GM21825 (cell line): ENCODE results near the gene METTL25B.
A peak's percentile ranks its signal among the peaks of the same experiment; 100 is the strongest.

Source experiments
- ATAC-seq: cut with Tn5 transposase; IDR thresholded peaks from one replicate; pipeline ENCODE4 v1.9.1; 2021; ENCODE audit warnings: mild to moderate bottlenecking, moderate library complexity; ENCODE audit not compliant: unreplicated experiment

The METTL25B gene

DNA sequence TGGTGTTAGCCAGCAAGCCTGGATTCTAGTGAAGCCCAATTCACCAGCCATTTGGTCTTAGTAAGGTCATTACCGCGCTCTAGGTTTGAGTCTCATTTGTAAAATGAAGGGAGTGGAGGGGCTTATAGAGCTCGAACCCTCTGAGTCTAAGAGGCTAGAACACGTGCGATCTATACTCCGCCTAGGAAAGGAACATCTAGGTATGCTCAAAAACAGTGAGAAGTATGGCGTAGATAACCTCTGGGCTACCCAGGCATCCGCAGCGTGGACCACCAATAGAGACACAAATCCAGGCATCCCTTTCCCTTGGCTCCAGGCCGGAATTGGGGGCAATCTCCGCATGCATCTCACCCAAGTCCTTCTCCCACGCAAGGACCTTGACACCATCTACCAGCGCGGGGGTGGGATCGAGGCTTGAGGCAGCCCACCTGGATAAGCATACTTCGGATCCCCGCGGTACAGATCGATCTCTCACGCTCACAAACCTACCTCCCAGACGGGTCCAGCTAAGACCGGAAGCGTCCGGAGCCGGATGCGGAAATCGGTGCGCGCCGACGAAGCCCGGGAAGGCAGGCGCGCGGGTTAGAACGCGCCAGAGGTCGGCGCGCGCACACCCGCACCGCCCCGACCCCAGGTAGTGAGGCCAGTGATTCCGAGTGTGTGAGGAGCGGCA is at the start of gene METTL25B:
Gene METTL25B, plus strand, starts transcription at position 544 of the 673 bp plus-strand sequence. CDS start 636 bp downstream, outside the sequence.
- peak; percentile 49 for ATAC-seq

DNA sequence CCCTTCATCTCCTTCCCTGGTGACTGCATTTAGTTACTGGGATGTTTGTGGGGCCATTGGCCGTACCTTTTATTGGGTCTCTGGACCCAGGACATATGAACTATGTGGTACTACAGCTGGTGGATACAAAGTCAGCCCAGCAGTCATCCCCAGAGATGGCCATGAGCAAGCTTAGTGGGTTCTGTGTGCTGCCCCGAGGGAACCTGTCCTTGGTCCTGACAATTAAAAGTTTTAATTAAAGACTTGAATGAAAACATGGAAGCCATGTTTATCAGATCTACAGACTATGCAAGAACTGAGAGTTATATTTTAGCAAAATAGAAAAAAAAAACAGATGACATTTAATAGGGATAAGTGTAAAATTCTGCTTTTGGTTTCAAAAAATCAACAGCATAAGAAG is 48.2 kb upstream of the METTL25B start:
- ATAC-seq, result no peak

DNA sequence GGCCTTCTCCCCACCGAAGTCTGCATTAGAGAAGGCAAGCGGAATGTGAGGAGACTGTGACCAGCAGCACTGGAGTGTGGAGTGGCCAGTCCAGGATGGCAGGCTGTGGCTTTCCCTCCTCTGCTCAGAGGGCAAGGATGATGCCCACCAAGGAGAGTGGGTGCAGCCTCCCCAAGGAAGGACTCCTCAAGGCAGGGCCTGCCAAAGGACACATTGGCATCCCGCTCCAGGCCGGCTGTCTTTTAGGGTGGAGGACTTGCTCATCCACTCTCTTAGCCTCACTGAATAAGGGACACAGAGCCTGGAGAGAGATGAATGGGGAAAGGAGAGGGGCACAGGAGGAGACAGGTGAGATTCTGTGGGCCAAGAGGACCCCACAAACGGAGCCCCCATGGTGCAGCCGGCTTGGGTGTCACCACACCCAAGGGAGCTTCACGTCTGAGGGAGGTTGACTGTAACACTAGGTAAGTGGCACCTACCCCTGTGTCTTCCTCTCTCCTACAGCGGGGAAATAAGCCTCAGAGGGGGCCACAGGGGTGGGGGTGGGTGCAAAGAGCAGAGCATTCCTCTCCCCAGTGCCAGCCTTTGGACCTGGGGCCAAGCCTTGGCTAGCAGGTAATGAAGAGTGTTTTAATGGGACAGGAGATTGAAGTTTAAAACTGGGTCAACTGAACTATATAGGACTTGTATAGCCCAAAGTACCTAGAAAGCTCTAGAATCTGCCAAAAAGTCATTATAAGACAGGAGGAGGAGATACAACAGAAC is 46.9 kb upstream of the METTL25B start:
- no peak for ATAC-seq

DNA sequence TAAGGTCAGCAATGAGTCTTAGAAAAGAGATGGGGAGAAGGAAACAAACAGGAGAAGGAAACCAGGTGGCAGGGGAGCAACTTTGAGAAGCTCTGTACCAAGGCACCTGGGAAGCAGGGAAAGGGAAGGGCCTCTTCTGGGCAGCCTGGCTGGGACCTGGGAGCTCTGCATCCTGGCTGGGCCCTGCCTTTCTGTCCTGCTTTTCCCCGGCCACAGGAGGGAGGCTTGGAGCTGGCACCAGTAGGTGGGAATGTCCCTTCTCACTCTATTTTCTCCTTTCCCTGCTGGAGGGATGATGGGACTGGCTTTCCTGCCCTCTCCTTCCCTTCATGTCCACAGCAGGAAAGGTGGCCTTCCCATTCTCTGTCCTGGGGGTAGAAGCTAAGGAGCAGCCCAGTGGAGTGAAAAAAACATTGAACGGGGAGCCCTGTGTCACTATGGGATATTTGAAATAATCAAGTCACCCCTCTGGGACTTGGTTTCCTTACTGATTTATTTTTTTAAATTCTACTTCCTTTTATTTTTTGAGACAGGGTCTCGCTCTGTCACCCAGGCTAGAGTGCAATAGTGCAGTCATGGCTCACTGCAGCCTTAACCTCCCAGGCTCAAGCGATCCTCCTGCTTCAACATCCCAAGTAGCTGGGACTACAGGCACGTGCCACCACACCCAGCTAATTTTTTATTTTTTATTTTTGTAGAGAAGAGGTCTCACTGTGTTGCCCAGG is 45.9 kb upstream of the METTL25B start:
- no peak for ATAC-seq

DNA sequence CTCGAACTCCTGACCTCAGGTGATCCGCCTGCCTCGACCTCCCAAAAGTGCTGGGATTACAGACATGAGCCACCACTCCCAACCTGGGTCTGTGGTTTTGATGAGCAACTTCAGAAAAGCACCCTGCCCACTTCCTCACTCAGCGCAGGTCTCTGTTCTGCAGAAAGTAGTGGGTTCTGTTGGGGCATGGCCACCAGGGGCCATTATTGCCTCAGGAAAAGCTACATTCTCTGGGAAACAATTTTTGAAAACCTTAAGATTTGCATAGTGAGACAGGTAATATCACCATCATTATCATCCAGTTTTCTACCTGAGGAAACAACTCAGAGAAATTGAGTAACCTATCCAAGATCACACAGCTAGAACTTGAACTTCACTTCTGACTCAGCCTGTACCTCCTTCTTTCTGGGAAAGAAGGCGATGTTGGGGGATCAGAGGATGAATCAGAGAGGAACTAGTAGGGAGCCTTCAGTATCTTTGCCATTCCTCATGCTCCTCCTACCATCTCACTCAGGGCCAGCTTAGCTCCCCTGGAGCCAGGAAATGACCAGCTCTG is 44.0 kb upstream of the METTL25B start:
- no peak for ATAC-seq

GRCh38 chr1:156689035-156689952 is 39.0 kb upstream of the METTL25B start:
- ATAC-seq, result peak; percentile 74

DNA sequence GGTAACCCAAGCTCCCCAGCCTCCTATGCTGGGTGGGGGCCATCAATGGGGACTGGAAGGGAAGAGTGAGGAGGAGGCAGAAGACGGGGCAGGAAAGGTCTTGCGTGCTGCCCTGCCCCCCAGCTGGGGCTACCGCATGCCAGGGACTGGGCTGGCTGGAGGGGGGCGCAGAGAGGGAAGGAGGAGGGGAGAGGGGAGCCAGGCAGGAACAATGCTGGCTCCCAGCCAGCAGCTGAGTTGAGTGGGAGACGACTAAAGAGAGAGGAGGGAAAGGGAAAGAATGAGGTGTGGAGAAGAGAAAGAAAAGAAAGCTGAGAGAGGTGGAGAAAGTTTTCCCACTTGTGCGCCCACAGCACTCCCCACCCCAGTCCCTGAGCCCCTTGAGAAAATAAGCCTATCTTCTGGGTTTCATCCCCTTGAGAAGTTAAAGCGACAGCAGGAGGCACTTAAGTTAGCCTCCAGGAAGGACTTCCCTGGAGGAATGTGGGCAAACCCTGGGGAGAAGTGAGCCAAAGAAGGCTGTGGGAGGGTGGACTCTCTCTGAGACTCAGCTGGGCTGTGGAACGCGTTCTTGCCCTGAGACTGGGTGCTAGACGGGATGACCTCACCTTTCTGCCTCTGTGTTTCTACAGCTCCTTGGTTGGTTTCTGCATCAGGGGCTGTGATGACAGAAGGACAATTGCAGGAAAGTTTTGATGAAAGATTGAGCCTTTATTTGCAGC is 38.2 kb upstream of the METTL25B start:
- ATAC-seq, result no peak

DNA sequence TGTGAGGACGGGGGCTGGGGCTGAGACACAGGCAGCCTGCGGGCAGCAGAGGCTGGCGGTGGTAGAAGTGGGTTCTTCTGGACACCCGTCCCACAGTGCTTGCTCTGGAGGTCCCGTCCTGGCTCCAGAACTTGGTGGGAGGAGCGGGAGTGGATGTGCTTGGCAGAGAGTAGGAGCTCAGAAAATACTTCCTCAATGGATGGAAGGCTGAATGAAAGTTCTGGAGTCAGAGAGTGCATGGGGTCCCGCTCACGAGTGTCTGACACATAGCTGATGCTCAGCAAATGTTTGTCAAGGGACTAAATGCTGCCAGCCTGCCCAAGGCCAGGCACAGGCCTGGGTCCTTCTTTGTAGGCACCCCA is 37.6 kb upstream of the METTL25B start:
- ATAC-seq, result no peak

- no peak for ATAC-seq
Observed at GRCh38 chr1:156691191-156691590, 37.1 kb upstream of the METTL25B start.

DNA sequence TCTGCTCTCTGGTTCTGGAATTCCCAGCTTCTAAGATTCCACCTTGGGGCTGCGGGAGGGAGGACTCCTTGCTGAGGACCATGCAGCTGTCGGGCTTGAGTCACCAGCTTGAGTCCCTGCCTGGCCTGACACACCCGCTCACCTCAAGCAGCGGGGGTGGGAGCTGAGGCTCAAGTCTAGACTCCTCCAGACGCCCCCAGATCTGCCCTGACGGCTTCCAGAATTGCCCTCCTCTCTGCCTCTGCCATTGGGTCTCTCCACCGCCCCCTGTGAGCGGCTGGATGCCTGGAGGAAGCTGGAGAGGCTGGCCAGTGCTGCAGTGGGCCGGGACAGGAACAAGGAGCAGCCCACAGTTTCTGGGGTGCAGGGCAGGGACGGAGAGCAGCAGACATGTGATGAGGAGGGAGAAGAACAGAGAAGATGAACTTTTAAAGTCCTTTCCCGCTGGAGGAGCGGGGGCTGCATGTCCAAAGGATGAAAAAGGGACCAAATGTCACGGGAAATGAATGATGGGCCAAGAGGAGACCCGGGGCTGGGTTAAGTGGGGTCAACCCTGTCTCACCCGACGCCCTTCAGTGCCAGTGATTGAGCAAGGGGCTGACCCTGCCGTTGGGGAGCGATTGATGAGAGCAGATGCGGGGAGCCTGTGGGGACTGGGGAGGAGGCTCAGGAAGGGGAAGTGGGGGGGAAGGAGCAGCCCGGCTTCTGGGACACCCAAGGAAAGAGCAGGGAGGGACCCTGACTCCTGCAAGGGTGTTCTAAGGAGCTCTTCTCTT is 36.4 kb upstream of the METTL25B start:
- no peak for ATAC-seq

- ATAC-seq, result no peak
Observed at GRCh38 chr1:156692441-156692924, 35.8 kb upstream of the METTL25B start.

DNA sequence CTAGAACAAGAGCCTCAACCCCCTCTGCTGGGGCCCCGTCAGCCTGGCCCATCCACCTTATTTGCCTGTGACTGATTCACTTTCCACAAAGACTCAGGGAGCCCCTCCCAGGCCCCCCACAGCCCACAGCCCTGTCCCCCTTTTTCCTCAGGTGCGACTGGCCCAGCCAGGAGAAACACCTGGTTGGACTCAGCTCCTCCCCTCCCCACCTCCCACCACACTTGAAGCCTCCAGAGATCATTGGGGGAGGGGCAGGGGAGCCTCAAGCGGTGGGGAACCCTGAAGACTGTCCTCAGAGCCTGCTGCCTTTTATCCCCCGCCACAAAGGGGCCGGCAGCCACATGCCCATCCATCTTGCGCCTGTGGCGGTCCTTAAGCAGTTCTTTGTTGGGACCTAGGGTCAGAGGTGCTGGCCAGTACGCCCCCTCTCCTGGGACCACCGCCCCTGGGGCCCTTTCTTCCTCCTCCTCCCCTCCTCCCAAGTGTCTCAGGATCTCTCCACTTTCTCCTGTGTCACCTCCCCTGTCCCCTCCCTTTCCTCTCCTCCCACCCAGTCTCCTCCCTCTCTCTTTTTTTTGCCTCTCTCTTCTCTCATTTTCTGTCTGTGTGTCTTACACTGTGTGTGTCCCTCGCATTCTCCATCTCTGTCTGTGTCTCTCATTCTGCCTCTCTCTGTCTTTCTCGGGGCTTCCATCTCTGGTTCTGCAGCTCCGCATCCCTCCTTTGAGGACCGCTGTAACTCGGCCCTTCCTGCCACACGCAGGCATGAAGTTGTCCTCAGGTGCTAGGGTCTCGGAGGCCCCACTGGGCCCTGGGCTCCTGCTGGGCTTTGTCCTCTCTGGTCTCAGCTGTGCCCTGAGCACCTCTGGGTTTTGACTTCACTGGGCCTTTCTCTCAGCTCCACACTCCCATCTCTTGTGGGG is 35.1 kb upstream of the METTL25B start:
- no peak for ATAC-seq

DNA sequence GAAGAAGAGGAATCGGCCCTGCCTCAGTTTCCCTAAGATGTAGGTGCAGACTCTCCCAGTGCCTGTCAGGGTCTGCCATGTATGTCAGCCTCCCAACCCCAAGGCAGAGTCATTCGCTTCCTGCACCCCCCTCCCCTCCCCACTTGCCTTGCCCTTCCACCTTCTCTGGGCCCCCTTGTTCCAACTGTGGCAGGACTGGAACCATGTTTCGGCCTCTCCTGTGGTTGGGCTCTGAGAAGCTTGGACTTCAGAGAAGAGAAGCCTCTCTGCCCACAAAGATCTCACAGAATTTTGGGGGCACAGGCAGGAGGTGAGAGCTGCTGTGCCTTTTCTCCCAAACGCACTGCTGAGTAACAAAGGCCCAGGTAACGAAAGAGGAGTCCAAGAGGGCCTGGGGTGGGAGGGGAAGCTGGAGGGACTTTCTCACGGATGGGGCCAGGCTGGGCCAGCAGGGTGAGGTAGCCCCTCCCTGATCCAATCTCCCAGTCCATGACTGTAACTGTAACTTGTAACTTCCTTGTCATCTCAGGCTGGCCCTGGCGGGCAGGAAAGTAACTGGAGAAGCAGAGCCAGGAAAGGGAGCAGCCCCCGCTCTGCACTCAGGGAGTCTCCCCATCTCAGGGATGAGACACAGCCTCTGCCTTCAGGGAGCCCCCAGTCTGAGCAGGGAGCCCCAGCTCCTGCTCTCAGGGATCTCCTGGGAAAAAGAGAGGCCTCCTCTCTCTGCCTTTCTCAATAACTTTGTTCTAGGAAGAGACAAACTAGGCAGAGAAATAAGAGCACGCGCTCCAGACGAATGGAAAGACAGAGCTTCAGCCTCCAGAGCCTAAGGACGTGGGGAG is 34.2 kb upstream of the METTL25B start:
- no peak for ATAC-seq

- ATAC-seq, result no peak
Observed at GRCh38 chr1:156694690-156694962, 33.6 kb upstream of the METTL25B start.

DNA sequence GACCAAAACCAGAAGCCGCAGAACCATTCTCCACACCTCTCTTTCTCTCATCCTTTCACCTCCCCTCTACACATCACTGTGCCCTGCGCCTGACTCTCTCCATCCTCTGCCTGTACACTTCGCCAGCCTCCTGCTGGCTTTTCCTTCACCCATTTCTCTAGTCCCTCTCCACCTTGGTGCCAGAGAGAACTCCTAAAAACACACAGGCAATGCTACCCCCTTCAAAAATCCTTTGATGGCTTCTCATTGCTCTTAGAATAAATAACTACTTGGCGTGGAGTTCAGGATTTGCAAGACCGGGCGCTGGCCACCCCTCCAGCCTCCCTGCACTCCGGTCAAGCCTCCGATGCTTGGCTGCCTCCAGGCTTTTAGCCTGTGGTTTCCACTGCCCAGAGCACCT is 31.5 kb upstream of the METTL25B start:
- no peak for ATAC-seq

DNA sequence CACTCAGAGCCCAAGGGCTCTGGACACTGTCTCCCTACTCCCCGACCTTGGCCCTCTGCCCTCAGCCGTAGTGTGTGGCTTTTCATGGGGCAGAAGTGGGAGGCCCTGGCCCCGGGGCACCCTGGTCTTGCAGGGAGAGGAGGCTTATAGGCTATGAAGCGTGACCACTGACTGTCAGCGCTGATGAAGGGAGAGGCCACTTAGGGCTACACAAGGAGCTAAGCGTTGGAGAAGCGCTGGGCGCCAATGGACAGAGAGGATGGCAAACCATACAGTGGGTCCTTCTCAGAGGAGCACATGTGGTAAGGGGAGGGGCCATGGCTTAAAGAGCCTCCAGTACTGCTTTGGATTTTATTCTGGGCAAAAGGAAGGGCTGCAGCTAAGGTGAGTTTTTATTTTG is 30.8 kb upstream of the METTL25B start:
- no peak for ATAC-seq

DNA sequence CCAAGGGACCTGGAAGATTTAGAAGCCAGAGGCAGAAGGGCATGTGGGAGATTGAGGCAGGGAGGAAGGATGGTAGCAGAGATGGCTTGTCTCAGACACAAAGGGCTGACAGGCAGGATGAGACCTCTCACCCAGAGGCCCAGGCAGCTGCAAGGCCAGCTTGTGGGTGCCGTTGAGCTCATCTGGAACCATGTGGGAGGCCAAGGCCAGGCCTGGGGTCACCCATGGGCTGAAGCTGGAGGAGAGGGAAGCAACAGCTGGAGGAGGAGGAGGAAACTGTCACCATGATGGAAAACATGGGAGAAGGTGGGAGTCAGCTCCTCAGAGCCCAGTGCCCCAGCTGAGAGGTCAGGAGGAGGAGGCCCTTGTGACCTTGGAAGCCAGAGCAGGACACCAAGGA is 29.3 kb upstream of the METTL25B start:
- ATAC-seq, result no peak
